MM.1S (cell line): ENCODE data around the gene SARS2.

Experiments
- CTCF ChIP-seq: fragments of 300-600 bp; sonication (generic); IDR thresholded peaks from 2 replicates; pipeline ENCODE4 v1.5.1; 2016; ENCODE audit warnings: antibody characterized with exemption, low read length, mixed read lengths
- EZH2 ChIP-seq: fragments of 300-600 bp; sonication (generic); optimal IDR thresholded peaks from 2 replicates; pipeline ENCODE3; 2017; ENCODE audit warnings: low read depth, mild to moderate bottlenecking, antibody characterized with exemption, low read length, mixed read lengths
- EZH2phosphoT487 ChIP-seq: fragments of 300-600 bp; sonication (generic); IDR thresholded peaks from 2 replicates; pipeline ENCODE4 v1.6.1; 2018; ENCODE audit warnings: antibody characterized with exemption, low read length

GRCh38 chr19:38929929-38930775 lies at the start of gene SARS2:
- peak; percentile 99 for TF ChIP-seq CTCF
- TF ChIP-seq EZH2, result no peak
- TF ChIP-seq EZH2phosphoT487, result no peak
